ENCODE results near the gene AKAP6.

AKAP6 gene

DNA sequence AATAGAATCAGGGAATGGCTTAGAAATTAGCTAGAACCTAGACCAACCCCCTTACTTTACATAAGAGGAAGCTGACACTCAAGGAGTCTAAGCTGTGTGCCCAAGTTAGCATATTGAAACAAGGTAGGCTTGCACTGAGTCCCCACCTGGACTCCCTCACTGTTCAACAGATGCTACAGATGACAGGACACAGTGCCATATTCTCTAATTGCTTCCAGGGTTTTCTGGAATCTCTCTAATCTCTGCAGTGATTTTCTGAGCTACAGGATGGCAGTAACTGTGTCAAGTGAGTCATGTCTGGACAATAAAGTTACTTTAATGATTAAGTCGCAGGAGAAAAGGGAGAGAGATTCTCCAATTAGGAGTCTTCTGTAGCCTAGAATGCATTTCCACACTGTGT lies 35.8 kb downstream of the AKAP6 start:
- TF ChIP-seq, protein P1, sequence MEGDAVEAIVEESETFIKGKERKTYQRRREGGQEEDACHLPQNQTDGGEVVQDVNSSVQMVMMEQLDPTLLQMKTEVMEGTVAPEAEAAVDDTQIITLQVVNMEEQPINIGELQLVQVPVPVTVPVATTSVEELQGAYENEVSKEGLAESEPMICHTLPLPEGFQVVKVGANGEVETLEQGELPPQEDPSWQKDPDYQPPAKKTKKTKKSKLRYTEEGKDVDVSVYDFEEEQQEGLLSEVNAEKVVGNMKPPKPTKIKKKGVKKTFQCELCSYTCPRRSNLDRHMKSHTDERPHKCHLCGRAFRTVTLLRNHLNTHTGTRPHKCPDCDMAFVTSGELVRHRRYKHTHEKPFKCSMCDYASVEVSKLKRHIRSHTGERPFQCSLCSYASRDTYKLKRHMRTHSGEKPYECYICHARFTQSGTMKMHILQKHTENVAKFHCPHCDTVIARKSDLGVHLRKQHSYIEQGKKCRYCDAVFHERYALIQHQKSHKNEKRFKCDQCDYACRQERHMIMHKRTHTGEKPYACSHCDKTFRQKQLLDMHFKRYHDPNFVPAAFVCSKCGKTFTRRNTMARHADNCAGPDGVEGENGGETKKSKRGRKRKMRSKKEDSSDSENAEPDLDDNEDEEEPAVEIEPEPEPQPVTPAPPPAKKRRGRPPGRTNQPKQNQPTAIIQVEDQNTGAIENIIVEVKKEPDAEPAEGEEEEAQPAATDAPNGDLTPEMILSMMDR (IDR thresholded peaks at IDR 0.05), result no peak

DNA sequence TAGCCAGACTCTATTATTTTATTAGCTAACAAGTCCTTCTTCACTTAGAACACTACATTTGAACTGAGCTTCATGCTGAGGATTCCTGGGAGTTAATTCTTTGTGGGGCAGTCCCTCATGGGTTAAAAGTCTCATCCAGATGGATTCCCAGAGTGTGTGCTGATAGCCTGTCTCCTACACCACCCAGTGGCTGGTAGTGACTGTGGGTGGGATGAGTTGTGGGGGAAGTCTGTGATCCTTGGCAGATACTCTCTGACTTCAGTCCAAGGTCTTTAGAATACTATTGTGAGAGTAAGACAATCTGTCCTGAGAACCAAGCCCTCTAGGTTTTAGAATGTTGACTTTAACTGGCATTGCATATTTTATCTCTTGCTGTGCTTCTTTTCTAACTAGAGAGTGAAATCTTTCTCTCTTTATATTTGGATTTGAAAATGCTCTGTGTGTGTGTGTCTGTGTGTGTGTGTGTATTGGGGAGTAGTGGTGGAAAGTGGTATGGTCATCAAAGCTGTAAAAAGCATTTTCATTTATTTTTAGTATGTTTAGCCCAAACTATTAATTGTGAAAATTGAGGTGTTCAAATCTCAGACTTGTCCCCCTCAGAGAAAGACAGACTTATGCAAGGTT lies 37.3 kb downstream of the AKAP6 start:
- TF ChIP-seq, protein P1 (IDR thresholded peaks at IDR 0.05), result no peak

DNA sequence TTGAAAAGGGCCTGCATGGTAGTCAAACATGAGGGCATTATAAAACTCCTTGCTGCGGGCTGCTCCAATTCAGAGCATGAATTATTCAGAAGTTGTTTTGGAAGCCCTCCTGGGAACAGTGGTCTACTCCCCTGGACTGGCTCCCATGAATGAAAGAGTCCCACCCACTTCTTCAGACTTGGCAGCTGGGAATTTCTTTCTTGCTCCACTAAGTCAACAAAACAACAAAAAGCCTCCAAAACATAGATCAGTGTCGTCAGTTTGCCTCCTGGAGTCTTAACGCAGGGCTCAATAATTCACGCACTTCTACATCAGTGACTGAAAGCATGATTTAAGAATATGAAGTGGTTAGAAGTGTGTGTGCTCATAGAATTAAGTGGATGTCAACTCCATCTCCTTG lies 37.9 kb downstream of the AKAP6 start:
- TF ChIP-seq, protein P1 (IDR thresholded peaks at IDR 0.05), result no peak

DNA sequence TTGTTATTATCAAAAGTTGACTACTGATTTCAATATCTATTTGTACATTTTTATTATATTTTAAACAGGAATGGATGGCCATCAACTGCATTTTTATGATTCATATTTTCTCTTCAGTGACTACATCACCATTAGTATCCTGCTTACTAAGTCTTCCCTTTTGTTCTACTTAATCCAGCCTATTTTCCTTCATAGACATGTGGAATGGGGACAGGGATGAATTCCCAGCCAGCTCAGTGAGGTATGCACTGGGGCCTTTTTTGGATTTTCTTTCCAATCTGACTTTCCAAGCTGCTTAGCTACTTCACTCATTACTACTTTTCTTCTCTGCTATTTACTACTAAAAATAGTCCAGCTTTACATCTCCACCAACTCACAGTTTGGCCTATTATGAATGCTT lies 38.4 kb downstream of the AKAP6 start:
- TF ChIP-seq, protein P1 (IDR thresholded peaks at IDR 0.05), result no peak

DNA sequence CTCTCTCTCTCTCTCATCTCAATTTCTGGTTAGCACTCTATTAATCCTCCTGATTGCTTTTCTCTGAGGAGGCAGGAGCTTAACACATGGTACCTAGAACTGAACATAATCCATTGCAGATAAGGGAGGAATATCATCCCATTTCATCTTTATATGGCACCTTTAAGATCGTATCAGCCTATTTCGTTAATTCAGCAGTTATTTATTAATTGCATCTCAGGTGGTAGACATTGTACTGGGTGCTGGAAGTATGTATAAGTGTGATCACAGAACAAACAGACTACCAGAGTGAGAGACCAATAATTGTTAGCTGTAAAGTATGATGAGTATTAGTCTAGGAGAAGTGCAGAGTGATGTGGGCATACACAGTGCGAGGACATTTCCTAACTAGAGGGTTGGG lies 39.0 kb downstream of the AKAP6 start:
- TF ChIP-seq, protein P1 (IDR thresholded peaks at IDR 0.05), result no peak

DNA sequence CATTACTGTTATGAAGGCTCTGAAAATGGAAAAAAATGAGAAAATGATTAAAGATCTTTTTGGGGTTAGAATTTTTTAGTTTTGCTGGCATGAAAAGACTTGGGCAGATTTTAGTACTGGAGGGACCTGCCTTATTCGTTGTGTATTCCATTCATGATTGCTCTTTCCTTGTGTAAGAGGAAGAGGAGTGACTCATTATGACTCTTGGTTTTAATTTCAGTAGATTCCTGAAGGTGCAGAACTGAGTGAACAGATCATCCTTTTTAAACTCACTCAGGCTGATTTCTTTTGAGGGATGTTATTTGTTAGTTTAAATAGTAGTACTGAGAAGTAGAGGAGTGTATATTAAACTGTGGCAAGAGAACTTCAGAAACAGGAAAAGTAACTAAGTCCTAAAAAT lies 41.6 kb downstream of the AKAP6 start:
- TF ChIP-seq, protein P1 (IDR thresholded peaks at IDR 0.05), result no peak

DNA sequence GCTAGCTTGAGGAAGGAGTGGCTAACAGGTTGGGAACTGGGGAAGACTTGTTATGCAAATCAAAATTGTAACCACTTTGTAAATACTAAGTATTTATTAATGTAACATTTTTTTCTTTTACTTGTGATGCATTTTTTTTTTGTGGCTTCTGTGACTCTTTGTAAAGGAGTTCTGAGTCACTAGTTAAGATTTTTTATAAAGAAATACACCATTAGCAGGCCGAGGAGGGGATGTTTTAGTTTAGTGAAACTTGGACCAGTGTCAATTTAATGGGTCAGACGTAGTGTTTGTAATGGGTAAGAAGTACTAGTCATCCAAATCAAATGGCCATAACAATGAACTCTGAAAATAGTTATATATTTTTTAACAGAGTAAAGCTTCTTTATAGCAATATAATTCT lies 43.1 kb downstream of the AKAP6 start:
- TF ChIP-seq, protein P1 (IDR thresholded peaks at IDR 0.05), result no peak

DNA sequence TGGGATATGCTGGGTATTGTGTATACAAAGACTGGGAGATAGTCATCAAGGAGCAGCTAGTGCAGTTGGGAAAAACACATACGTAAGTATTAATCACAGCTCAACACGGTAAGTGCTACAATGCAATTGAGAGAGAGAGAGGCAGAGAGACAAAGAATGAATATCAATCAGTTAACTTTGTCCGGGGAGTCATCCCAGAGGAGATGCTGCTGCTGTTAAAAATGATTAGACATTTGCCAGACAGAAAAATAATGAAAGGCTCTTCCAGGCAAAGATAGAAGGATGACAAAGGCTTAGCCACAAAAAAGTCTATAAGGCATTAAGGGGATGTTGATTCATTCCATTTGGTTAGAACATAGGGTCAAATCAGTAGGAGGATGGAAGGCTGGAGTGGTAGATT lies 45.1 kb downstream of the AKAP6 start:
- TF ChIP-seq, protein P1 (IDR thresholded peaks at IDR 0.05), result no peak
